GM10847 (cell line): Measurements from ENCODE around the gene SLC28A1.
A peak's percentile ranks its signal among the peaks of the same experiment; 100 is the strongest.

Source experiments
- POLR2A ChIP-seq: IDR thresholded peaks from 2 replicates; pipeline ENCODE4 v1.6.1; 2011; ENCODE audit not compliant: insufficient read length; ENCODE audit errors: extremely low read depth

SLC28A1 gene

GRCh38 chr15:84979651-84980050 lies 95.2 kb downstream of the SLC28A1 start:
- TF ChIP-seq POLR2A: no peak

GRCh38 chr15:84980196-84981053 lies 96.0 kb downstream of the SLC28A1 start:
- TF ChIP-seq POLR2A: no peak

- TF ChIP-seq POLR2A: peak; percentile 29
Observed at GRCh38 chr15:84981054-84981710, 96.7 kb downstream of the SLC28A1 start.

GRCh38 chr15:84981711-84982300 lies 97.3 kb downstream of the SLC28A1 start, which contains the start of gene PDE8A:
Gene PDE8A, plus strand, starts transcription at chr15:84981856. Its CDS starts 307 bp downstream, at chr15:84982163.
- TF ChIP-seq POLR2A: peak; percentile 22

GRCh38 chr15:84982301-84982920 lies 97.9 kb downstream of the SLC28A1 start:
- TF ChIP-seq POLR2A: no peak

GRCh38 chr15:84983294-84983693 lies 98.8 kb downstream of the SLC28A1 start:
- no peak for TF ChIP-seq POLR2A

- no peak for TF ChIP-seq POLR2A
Observed at GRCh38 chr15:84983711-84984110, 99.2 kb downstream of the SLC28A1 start.

GRCh38 chr15:84985158-84985557 lies 100.7 kb downstream of the SLC28A1 start:
- TF ChIP-seq POLR2A: no peak

GRCh38 chr15:84987949-84988624 lies 103.6 kb downstream of the SLC28A1 start:
- TF ChIP-seq POLR2A: no peak

- no peak for TF ChIP-seq POLR2A
Observed at GRCh38 chr15:84988909-84989644, 104.6 kb downstream of the SLC28A1 start.

GRCh38 chr15:84990507-84990906 lies 106.0 kb downstream of the SLC28A1 start:
- TF ChIP-seq POLR2A: no peak

GRCh38 chr15:84991014-84991712 lies 106.7 kb downstream of the SLC28A1 start:
- TF ChIP-seq POLR2A: no peak

- TF ChIP-seq POLR2A: no peak
Observed at GRCh38 chr15:84992157-84992944, 107.9 kb downstream of the SLC28A1 start.
